Measurements from ENCODE around the gene YTHDF1.

Gene YTHDF1

DNA sequence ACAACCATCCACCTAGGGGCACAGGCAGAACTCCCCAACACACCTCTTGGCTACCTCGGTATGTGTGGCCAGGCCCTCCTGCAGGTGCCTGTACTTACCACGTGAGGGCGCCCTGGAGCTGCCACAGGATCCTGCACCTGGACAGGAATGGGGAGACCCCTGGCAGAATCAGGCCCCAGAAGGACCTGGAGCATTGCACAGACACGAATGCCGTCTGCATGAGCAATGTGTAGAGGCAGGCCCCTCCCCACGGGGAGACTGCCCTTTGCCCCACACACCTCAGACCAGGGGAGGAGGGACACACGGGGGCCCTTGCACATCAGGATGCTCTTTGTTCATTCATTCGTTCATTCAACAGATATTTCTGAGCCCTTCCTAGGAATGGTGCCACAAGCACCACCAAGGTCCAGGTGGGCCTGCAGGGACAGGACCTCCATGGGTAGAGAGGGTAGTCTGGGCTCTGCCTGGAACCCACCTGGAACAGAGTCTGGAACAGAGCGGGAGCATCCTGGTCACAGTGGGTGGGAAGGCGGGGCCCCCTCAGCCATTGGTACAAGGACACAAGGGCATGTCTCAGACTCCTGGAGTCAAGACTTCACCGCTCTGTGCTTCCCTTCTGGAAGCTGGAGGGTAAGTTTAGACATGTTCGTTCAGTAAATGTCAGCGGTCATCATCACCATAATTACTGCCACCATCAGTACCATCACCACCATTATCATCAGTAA is 32.3 kb downstream of the YTHDF1 start:
- DNase-seq = peak; percentile 38

DNA sequence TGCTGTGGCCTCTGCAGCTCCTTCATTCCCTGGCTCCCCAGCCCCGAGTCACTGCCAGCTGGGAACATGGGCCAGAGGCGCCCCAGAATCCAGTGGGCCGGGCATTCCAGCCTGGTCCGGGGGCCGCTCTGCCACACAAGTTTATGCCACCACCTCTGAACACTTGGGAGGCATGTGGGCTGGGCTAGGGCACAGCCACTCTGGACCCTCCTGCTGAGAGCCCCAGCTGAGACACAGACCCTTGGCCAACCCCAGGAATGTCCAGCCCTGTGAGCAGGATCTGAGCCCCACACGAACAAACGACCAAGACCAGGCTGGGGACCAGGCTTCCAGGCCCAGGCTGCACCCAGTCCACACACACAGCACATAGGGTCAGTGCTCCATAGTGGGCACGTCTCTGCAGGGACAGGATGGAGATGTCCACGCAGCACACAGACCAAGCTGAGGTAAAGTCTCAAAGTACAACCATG is 33.0 kb downstream of the YTHDF1 start:
- DNase-seq = no peak

DNA sequence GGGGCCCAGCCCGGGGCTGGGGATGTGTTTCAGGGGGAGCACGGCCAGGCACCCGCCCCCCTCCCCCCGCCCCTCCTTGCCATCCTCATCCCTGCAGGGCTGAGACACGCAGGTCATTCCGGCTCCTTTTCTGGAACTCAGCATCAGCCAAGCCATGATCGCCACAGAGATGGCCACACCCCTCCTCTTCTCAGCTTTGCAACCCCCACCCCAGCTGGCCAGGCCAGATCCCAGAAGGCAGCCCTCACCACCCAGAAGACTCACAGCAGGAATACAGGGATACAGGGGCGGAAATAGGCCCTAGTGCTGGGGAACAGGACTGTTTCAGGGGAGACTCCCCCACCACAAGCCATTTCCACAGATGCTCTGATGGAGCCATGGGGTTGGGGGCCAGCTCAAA is 33.5 kb downstream of the YTHDF1 start:
- no peak for DNase-seq

DNA sequence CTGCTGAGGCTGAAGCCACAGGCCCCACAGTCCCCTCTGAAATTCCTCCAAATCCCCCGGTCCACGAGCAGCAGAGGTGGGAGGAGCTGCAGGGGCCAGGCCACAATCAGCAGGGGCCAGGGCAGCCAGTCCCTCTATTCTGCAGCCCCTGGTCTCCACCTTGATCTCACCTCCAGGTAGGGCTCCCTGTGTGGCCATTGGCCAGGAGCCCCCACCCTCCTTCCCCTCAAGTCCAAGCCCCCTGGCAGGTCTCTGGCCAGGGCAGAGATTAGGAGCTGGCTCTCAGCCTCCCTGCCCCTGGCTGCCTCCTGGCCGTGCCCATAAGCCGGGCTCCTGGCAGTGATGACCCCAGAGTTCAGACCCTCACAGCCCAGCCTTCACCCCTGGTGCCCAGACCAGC is 34.7 kb downstream of the YTHDF1 start:
- no peak for DNase-seq

DNA sequence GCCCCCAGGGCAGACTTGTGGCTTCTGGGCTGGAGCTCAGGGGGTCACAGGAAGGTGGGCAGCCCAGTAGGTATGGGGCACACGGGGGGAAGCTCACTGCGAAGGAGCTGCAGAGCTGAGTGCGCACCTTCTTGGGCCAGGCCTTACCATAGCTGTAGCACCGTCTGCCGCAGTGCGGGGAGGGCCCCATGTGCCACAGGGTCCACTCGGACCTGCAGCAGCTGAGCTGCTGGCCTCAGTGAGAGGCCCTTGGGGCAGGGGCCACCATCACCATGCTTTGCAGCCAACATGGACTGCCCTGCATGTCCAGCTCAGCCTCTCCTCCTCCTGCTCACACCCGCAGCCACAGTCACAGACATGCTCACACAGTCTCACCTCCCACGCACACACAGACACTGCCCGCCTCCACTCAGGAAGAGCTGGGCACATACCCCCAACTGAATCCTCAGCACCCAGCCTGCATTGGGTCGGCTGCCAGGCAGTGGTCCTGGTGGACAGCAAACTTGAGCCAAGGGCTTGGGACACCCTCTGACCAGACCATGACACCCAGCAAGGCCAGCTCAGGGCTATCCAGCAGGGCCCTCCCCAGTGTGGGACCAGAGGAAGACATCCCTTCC is 35.3 kb downstream of the YTHDF1 start:
- no peak for DNase-seq

DNA sequence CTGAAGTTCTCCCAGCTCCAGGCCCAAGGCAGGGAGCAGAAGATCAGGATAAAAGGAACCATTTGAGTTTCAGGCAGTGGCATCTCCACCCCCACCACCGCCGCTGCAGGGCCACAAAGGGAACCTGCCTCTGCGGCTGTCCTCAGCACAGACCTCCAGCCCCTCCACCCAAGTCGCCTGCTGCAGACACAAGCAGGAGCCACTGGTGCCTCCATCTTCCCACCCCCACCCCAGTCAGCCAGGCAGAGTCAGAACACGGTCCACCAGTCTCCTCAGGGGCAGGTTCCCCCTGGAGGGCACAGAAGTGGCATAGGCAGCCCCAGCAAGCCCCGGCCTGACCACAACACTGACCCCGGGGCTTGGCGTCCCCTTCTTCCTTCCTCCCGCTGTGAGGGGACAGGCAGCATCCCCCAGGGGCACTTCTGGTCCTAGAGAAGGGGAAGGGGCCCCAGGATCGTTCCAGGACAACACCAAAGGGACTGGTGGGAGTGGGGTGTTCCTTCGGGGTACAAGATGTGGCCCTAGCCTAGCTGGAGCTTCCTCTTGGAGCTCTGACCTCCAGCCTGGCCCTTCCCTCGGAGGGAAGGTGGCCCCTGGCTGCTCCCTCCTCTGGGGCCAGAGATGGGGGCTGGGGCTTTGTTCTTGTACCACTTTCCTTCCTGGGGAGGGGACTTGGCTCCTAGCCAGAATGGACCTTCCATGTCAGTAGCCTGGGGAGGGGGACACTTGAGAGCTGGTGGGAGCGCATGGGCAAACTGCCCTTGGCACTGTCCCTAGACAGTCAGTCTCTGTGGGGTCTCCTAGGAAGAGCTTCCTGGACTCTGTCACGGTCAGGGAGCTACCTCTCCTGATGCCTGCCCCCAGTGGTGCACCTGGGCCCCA is 36.0 kb downstream of the YTHDF1 start:
- DNase-seq = no peak

DNA sequence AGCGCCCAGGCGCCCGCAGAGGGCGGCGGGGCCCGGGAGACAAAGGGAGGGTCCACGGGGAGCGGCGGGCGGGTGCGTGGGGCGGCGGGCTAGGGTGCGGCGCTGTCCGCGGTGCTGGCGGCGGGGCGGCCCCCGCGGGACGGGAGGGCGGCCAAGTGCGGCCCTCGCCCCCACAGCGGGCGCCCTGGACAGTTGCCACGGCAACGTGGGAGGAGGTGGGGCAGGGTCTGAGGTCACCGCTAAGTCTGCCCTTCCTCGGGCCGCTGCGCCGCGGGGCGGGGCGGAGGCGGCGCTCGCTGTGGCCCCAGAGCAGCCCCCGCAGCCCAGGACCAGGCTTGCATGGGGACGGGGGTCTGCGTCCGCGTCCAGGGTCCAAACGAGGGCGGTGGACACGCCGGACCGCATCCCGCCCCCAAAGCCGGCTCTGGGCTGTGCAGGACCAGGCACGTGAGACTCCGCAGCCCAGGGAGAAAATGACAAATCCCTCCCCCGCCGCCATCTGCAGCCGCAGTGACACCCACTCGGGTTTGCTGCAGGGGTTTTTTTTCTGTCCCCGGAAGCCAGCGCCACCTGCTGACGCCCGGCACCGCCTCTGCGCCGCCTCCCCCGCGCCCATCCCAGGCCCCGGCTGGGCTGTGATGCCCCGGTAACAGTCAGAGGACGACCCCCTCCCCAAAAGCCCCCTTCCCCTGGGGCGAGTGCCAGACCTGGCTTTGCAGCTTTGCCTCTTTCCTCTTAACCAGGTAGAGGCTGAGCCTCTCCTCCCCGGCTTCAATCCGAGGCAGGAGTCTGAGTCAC is 36.8 kb downstream of the YTHDF1 start:
- DNase-seq = peak; percentile 43

DNA sequence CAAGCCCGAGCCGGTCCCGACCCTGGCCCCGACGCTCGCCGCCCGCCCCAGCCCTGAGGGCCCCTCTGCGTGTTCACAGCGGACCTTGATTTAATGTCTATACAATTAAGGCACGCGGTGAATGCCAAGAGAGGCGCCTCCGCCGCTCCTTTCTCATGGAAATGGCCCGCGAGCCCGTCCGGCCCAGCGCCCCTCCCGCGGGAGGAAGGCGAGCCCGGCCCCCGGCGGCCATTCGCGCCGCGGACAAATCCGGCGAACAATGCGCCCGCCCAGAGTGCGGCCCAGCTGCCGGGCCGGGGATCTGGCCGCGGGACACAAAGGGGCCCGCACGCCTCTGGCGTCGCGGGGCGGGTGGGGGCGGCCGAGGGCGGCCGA is 37.5 kb downstream of the YTHDF1 start:
- no peak for DNase-seq

DNA sequence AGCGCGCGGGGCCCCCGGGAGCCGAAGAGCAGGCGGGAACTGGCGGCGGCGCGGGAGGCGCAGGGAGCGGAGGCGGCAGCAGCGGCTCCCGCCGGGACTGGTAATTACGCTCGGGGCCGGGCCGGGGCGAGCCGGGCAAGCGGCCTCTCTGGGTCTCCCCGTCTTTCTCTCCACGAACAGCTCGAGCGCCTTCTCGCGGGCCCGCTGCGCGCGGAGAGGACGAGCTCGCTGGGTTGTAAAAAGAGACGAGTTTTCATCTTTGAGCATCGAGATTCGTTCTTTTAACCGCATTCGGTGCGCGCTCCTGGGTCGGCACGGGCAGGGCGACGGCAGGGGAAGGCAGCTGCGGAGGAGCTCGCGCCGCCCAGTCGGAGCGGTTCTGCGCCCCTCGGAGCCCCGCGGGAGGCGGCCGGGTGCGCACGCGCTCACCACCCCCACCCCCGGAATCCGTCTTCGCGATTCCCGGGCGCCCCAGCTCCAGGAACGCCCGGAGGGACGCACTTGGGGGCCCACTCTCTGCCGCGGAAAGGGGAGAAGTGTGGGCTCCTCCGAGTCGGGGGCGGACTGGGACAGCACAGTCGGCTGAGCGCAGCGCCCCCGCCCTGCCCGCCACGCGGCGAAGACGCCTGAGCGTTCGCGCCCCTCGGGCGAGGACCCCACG is 38.0 kb downstream of the YTHDF1 start:
- no peak for DNase-seq

DNA sequence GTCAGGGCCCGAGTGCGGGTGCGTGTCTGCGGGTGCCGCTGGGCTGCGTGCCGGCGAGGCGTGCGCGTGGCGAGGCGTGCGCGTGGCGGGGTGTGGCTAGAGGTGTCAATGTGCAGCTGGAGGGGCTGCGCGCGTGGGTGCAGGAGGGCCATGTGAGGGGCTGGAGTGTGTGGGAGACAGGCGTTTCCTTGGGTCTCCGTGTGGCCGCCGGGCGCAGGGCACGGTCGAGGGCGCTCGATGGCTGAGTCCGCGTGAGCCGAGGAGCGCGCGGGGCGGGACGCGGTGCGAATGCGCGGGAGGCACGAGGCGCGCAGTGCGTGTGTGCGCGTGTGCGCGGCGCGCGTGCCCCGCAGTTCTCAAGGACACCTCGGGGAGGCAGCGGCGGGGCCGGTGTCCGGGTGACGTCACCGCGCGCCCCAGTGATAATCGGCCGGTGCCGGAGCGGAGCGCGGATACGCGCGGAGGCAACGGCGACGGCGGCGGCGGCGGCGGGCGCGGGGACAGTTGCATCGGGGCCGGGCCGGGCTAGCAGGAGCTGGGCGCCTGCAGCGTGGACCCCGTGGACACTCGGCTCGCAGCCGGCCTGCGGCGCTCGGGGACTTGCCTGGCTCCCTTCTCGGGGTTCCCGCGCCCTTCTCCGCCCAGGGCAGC is 38.7 kb downstream of the YTHDF1 start:
- DNase-seq = no peak

DNA sequence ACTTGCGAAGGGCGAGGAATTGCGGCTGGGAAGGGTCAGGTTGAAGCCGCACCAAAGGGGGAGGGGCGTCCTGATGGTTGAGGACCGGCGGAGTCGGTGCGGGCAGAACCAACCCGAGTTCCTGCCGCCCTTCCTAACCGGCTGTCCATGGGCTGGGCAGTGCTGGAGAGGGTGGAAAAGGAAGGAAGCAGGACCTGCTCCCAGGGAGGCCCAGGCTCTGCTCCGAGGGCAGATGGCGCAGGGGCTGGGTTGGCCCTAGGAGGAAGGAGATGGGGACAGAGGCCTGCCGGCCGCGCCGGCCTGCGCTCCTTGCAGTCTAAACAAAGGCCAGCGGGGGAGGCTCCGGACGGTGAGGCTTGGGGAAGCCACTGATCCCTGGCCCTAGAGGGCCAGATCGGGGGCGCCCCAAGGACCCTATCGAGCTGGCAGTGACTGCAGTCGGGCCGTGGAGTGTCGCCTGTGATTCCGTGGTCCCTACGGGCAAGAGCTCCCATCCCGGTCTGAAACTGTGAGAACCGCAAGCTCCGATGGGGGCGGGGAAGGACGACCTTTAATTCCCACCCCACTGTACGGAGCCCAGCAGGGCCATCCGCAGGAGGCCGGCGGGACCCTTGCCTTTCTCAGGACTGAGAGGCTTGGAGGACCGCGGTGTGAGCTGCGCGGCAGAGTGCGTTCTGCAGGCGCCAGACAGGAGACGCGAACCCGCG is 39.4 kb downstream of the YTHDF1 start:
- DNase-seq = no peak

DNA sequence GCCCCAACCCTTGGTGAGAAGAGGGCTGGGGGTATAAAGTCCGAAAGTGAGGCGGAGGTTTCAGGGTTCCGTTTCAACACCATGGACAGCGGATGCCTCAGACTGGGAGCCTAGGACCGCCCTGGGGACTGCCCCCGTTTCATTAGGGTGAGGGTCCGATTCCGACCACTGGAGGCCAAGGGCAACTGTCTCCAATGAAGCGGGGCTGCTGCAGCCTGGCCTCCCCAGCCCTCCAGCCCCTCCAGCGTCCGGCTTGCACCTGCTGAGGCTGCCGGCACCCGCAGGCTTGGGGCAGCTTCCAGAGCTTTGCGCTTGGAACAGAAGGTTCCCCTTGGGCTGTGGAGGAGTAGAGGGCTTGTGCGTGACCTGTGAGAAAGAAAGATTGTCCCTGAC is 39.9 kb downstream of the YTHDF1 start:
- DNase-seq = no peak

DNA sequence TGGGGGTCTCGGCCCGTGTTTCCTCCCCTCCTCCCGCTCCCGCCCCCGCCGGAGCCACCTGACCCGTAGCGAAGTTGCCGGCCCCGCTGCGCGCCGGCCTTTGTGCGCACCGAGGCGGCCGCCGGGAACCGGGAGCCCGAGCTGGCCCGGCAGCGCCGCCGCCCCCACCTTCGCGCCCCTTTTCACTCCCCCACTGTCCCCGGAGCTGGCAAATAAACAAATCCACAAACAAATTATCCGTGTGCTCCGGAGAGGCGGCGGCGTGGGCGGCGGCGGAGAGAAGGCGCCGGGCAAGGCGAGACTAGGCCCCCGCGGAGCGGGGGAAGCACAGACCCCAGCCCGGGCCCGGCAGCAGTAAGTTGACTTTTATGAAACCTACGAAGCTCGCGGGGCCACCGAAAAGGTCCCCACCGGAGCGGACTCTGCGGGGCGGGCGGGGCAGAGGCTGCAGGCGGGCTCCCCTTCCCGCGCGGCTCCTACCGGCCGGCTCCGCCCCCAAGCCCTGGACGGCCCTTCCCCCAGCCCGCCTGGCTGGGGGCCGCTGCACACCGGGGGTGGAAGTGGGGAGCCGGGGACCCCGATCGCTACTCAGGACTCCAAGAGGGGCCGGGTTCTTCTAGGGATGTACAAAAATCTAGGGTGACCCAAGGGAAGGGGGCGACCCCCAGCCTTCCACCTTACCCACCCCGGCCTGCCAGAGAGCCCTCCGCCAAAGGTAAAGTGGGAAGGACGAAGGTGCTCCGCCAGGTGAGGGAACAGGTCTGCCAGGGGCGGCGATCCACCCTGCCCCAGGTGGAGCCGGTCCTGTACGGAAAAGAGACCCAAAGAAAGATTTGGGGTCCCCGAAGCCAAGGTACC is 40.7 kb downstream of the YTHDF1 start:
- no peak for DNase-seq

DNA sequence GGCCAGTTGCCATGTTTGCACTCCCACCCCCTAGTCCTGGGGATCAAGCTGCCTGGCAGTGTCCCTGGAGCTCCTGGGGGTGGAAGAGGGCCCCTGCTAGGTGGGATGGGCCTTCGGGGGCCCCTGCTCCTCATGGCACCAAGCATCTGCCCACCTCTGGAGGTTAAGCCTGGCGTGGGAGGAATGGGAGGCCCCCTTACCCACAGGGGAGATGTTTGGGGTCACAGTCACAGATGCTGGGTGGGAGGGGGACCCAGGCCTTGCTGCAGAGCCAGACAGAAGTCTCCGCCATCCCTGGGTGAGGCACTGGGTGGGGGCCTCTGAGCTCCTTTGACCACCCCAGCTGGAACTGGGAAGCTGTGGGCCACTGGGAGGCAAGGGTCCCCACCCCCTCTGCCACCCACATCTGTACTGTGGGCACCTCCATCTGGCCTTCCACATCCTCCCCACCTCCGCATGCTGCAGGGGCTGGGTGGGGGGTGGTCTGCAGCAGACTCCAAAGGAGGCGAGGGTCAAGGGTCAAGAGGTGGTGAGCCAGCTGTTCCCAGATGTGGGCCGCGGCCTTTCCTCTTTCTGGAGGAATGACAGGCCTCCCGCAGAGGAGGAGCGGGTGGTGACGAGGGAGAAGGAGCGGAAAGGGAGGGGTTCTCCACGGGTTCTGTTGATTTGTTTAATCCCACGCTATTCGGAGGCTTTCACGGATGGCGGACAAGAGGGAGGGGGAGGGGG is 41.5 kb downstream of the YTHDF1 start:
- DNase-seq = no peak

DNA sequence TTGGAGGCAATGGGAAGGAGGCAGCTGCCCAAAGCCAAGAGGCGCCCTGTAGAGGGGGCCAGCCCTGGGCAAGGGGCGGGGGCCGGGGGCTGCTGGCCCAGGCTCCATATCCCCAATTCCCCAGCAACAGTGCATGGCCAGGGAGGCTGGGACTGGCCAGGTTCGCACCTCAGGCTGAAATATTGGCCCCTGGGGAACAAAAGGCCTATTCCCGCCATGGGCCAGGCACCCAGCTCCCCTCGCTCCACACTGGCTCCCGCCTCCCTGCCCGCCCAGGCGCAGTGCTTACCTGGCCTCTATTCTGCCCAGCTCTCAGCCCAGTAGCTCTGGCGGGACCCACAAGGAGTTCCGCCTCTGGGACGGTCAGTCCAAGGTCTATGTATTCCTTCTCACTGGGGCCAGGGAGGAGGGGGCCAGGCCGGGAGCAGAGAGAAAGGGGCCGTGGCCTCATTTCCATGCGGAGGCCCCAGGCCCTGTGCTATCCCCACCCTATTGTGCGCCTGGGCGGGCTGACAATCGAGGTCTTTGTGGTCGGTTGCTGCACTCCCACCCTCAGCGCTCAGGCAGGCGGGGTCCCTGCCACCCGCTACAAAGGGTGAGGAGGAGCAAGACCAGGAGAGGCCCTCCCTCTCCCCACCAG is 42.3 kb downstream of the YTHDF1 start:
- no peak for DNase-seq

DNA sequence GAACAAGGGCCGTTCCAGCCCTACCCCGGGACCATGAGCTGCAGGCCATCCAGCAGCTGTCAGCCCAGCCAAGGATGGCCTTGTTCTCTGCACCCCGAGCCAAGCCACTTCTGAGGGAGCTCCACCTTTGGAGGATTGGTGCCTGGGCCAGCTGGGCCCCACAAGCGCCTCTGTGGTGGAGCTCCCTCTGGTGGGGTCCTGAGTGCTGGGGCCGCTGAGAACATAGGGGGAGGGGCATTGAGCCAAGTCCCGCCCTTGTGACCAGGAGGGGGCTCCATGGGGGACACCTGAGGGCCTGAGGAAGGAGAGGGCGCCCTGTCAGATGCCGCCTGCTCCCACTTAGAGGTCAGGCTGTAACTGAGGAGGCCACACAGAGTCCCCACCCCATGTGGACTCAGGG is 43.2 kb downstream of the YTHDF1 start:
- no peak for DNase-seq

DNA sequence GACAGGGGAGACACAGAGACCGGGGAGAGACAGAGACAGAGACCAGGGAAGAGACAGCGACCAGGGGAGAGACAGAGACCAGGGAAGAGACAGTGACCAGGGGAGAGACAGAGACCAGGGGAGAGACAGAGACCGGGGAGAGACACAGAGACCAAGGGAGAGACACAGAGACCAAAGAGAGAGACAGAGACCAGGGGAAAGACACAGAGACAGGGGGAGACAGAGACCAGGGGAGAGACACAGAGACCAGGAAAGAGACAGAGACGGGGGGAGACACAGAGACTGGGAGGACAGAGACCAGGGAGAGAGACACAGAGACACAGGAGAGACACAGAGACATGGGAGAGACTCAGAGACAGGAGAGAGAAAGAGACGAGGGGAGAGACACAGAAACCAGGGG is 43.9 kb downstream of the YTHDF1 start:
- no peak for DNase-seq

DNA sequence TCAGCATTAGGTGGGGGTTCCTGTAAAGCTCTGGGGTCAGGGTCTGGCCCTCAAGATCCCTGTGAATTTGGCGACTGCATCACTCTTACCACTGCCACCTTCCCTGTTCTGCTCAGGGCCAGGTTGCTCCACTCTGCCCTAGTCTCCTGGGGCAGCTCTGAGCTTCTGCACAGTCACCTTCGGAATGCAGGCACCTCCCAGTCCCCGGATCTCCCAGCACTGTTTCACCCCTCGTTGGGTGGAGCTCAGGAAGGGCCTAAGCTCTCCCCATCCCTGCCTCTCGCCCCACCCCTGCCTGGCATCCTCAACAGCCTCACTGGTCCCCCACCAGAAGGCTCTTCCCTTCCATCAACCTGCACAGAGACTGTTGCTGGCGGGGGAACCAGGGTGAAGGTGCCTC is 46.2 kb downstream of the YTHDF1 start:
- DNase-seq = no peak

DNA sequence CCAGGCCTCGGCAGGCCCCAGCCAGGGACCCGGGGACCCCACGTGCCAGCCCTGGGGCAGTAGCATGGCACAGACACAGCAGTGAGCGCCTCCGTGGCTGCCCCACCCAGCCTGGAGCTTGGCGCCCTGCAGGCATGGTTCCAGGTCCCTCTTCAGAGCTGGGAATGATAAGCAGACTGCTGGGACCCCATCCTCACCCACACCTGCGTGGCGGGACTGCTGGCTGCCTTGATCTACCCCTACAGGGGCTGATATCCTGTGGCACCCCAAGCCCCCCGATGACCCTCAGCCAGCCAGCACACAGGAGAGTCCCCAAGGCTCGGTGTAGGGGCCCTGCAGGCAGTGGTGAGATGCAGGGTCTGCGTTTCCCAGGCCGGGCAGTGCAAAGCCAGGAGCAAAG is 47.1 kb downstream of the YTHDF1 start:
- no peak for DNase-seq
